ENCODE measurements around the gene MRPL42. TPM values are rescaled to one million over a fixed set of nuclear protein-coding genes. Genes with fewer than 3 reads are reported as not detected.

Gene MRPL42
- total RNA-seq, 1 experiment from 2014 or later, result 121 TPM

GRCh38 chr12:93518725-93519124 is 51.4 kb downstream of the MRPL42 start:
- Mint-ChIP-seq H3K27me3 (ENCODE audit: low read depth) (no peaks in the 10 kb centered on the region), H3K4me1 (peaks cover 16% of the 10 kb centered on the region), H3K4me3 (no peak overlapping the region), H3K36me3 (no peaks in the 10 kb centered on the region), H3K27ac (no peak overlapping the region; the same call in 1 of the 2 replicates), H3K9me3 (no peaks in the 10 kb centered on the region)
- ChIA-PET CTCF (interaction anchor here (1.1 kb wide), 1 partner anchor 16 kb away, joined by 3 read pairs; no protein-coding TSS in a partner anchor), POLR2A (no interaction called here)
- no peak for DNase-seq (ENCODE audit: low spot score)
- TF ChIP-seq NFE2L1 (CRISPR knock-in tag; IDR thresholded peaks at IDR 0.05) (no peak), ZNF671 (CRISPR knock-in tag; IDR thresholded peaks at IDR 0.05) (no peak), ATF6 (CRISPR knock-in tag; IDR thresholded peaks at IDR 0.05) (no peak), CTCF (IDR thresholded peaks at IDR 0.05) (no peak), MYBL2 (CRISPR knock-in tag; IDR thresholded peaks at IDR 0.05) (no peak), SOX15 (CRISPR knock-in tag; IDR thresholded peaks at IDR 0.05) (no peak), ZNF512 (CRISPR knock-in tag; IDR thresholded peaks at IDR 0.05; ENCODE audit: borderline replicate concordance) (no peak), ELF4 (CRISPR knock-in tag; IDR thresholded peaks at IDR 0.05; ENCODE audit: low read depth) (no peak), CREM (CRISPR knock-in tag; IDR thresholded peaks at IDR 0.05) (no peak), RELA (CRISPR knock-in tag; IDR thresholded peaks at IDR 0.05; ENCODE audit: borderline replicate concordance) (no peak), ATF1 (CRISPR knock-in tag; IDR thresholded peaks at IDR 0.05) (no peak)
- TF ChIP-seq, protein P1, sequence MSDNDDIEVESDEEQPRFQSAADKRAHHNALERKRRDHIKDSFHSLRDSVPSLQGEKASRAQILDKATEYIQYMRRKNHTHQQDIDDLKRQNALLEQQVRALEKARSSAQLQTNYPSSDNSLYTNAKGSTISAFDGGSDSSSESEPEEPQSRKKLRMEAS (CRISPR knock-in tag; IDR thresholded peaks at IDR 0.05), result no peak
- no peak for ATAC-seq

GRCh38 chr12:93519859-93520258 is 52.5 kb downstream of the MRPL42 start:
- DNase-seq (ENCODE audit: low spot score), result no peak
- no peaks in the 10 kb centered on the region for H3K9me3 Mint-ChIP-seq
- no peak overlapping the region for H3K4me3 Mint-ChIP-seq
- ATAC-seq, result no peak
- H3K4me1 Mint-ChIP-seq, result peaks cover 16% of the 10 kb centered on the region
- TF ChIP-seq NR2C2 (CRISPR knock-in tag; IDR thresholded peaks at IDR 0.05) (no peak), CBFB (CRISPR knock-in tag; IDR thresholded peaks at IDR 0.05; ENCODE audit: low read depth) (no peak), PRRX2 (CRISPR knock-in tag; IDR thresholded peaks at IDR 0.05) (no peak), SMAD4 (CRISPR knock-in tag; IDR thresholded peaks at IDR 0.05) (no peak)
- TF ChIP-seq, protein P2, sequence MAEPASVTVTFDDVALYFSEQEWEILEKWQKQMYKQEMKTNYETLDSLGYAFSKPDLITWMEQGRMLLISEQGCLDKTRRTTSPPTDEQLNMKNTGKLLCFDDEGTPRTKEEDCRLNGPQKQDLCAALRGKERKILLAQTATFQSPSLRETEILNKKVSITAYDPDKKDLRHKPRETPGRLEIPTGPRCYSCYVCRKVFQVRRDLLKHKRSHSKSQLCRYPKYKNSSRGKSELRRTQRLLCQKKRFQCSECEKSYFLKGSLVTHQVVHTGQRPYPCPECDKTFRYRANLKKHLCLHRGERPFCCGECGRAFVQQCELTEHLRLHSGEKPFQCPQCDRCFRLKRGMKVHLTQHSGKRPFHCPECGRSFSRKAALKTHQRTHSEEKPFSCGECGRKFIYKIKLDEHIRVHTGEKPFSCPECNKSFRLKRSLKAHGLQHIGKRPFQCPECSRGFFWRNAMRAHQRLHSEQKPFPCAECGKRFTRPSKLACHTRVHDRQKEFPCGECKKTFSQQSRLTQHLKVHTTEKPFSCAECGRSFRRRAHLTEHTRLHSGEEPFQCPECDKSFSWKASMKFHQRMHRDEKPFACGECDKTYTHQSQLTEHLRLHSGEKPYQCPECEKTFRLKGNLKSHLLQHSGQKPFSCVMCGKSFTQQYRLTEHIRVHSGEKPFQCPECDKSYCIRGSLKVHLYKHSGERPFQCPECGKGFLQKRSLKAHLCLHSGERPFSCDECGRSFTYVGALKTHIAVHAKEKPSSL (CRISPR knock-in tag; conservative IDR thresholded peaks at IDR 0.05), result no peak
- H3K27me3 Mint-ChIP-seq (ENCODE audit: low read depth), result no peaks in the 10 kb centered on the region
- ChIA-PET POLR2A (no interaction called here), CTCF (no interaction called here)
- no peaks in the 10 kb centered on the region for H3K36me3 Mint-ChIP-seq
- H3K27ac Mint-ChIP-seq, result no peak overlapping the region
